Kidney (tissue), 14 donors: ENCODE data around the gene EID3. TPM values are rescaled to one million over a fixed set of nuclear protein-coding genes. Genes with fewer than 3 reads are reported as not detected.

Experiments used
- DNase-seq, 5 donors: peaks; one replicate each; pipeline ENCODE4 v3.0.0-alpha.2; 2013 to 2020
- FAIRE-seq: peaks from 2 replicates; lab custom pipeline; 2012; peaks lifted over from hg19 to GRCh38; lab: Jason Lieb, UNC
- H3K27ac ChIP-seq, 2 donors: one replicate each; pipeline ENCODE4 v1.7.0; 2013; ENCODE audit warnings: low read depth in 2 of 2, low read length in 2 of 2, inconsistent platforms in 1 of 2
- H3K27me3 ChIP-seq: one replicate; pipeline ENCODE4 v1.7.1; 2013; ENCODE audit warnings: low read length, inconsistent platforms; ENCODE audit not compliant: control insufficient read depth, insufficient read depth
- H3K36me3 ChIP-seq, 3 donors: one replicate each; pipeline versions ENCODE4 v1.7.0 to v1.7.1; 2013; ENCODE audit warnings: low read length in 3 of 3, control low read depth in 1 of 3, inconsistent platforms in 1 of 3; ENCODE audit not compliant: insufficient read depth in 3 of 3, control insufficient read depth in 2 of 3
- H3K4me1 ChIP-seq, 3 donors: one replicate each; pipeline versions ENCODE4 v1.7.0 to v1.7.1; 2013; ENCODE audit warnings: low read length in 3 of 3, inconsistent platforms in 1 of 3, low read depth in 1 of 3; ENCODE audit not compliant: control insufficient read depth in 2 of 3, insufficient read depth in 2 of 3
- H3K4me3 ChIP-seq, 3 donors: one replicate each; pipeline versions ENCODE4 v1.7.0 to v1.8.1; 2013; ENCODE audit warnings: low read length in 3 of 3, control low read depth in 1 of 3, inconsistent platforms in 1 of 3
- H3K9ac ChIP-seq, 3 donors: one replicate each; pipeline versions ENCODE4 v1.7.0 to v1.7.1; 2013; ENCODE audit warnings: low read length in 3 of 3, control low read depth in 1 of 3, inconsistent platforms in 1 of 3
- H3K9me3 ChIP-seq, 3 donors: one replicate each; pipeline versions ENCODE4 v1.7.0 to v1.7.1; 2013; ENCODE audit warnings: low read length in 3 of 3, control low read depth in 1 of 3, inconsistent platforms in 1 of 3; ENCODE audit not compliant: control insufficient read depth in 2 of 3, insufficient read depth in 1 of 3
- CTCF ChIP-seq: IDR thresholded peaks from 3 replicates; pipeline ENCODE4 v1.5.1; 2012; ENCODE audit warnings: mild to moderate bottlenecking, moderate library complexity, borderline replicate concordance; ENCODE audit not compliant: insufficient read depth; ENCODE audit errors: extremely low read depth
- intact Hi-C: fragments of 100-400 bp; cut with DNase I; formaldehyde crosslinking; loops from one replicate; pipeline ENCODE4 v1.11.1; 2022
- polyA plus RNA-seq: library from polyadenylated mRNA; stranded (reverse); fragments of 350-450 nt; fragmentation: Illumina TruSeq; extraction: RNeasy Lipid Tissue Mini Kit (QIAGEN cat#74804); gene quantifications from one replicate; pipeline ENCODE4 v1.2.3, GENCODE V29; 2014; ENCODE audit warnings: low read depth, low replicate concordance; ENCODE audit not compliant: insufficient read depth
- total RNA-seq: library from RNA; stranded (reverse); fragmentation: NEBNext Ultra II Directional; extraction: Animal tissue kit (Norgen Biotek cat#: 25700); gene quantifications from one replicate; pipeline ENCODE4 v1.2.1, GENCODE V29; 2021
- donor health status: control.
- donor health status: control.
- donor health status: control.
- donor health status: control.
- donor health status: control.
- donor health status: DM: yes; HTN: yes; CAD: no.
- donor health status: Normal renal cell carcinoma (clear cell type).

Gene EID3
- total and polyA plus RNA-seq, 2 donors from 2014 or later: 0.90 to 5.0 TPM

GRCh38 chr12:104306376-104306775, 2.8 kb downstream of the EID3 start:
- intact Hi-C loops: no loop called here
- no peak overlapping the region for H3K9ac ChIP-seq
- DNase-seq (no peak), FAIRE-seq (no peak)
- peaks cover 2 to 4% (median 2%) of the 10 kb centered on the region in 3 donors for H3K36me3 ChIP-seq
- H3K4me1 ChIP-seq: peaks cover 0 to 9% (median 7%) of the 10 kb centered on the region in 3 donors
- H3K9me3 ChIP-seq: no peaks in the 10 kb centered on the region
- no peak for TF ChIP-seq CTCF
- H3K27ac ChIP-seq: no peak overlapping the region
- H3K27me3 ChIP-seq: no peaks in the 10 kb centered on the region
- H3K4me3 ChIP-seq: no peak overlapping the region

DNA sequence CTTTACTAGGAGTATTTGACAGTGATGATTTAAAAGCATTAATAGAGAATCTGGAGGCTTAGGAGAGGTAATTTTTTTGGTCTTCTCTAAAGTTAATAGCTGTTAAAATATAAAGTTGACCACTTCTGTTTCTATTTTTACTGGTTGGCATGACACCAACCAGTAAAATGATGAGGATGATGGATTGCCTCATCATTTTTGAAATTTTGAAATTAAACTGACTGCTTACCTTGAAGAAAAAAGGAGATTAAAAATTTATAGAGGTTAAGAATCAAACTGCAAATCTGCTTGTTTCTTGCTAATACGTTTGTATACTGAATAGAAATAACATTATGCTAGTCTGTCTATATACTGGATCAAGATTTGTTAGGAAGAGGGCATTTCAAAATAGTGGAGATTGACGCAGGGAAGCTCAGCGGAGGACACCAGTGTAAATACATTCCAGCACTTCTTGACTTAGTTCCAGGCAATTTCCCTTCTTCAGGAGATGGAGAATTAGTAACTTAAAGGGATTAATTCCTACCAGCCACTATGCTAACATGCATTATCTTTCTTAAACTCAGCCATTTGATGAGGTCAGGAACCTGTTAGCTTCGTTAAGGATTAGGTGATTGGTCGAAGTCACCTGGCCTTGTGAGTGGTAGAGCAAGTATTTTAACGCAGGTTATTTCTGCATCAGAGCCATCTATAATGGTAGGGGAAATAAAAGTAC, 3.6 kb downstream of the EID3 start:
- FAIRE-seq (no peak), DNase-seq (peak in 1 of 5 donors; percentile 8)
- intact Hi-C loops: no loop called here
- no peak for TF ChIP-seq CTCF
- H3K9me3 ChIP-seq: no peaks in the 10 kb centered on the region
- H3K9ac ChIP-seq: no peak overlapping the region
- peaks cover 0 to 9% (median 7%) of the 10 kb centered on the region in 3 donors for H3K4me1 ChIP-seq
- H3K4me3 ChIP-seq: no peak overlapping the region
- no peak overlapping the region for H3K27ac ChIP-seq
- peaks cover 2 to 5% (median 2%) of the 10 kb centered on the region in 3 donors for H3K36me3 ChIP-seq
- H3K27me3 ChIP-seq: no peaks in the 10 kb centered on the region

- no peak overlapping the region for H3K9ac ChIP-seq
- H3K9me3 ChIP-seq: no peaks in the 10 kb centered on the region
- H3K27me3 ChIP-seq: no peaks in the 10 kb centered on the region
- TF ChIP-seq CTCF: no peak
- no peak for FAIRE-seq
- no peak for DNase-seq
- peaks cover 2 to 10% (median 2%) of the 10 kb centered on the region in 3 donors for H3K36me3 ChIP-seq
- H3K4me3 ChIP-seq: no peak overlapping the region
- intact Hi-C loops: no loop called here
- peaks cover 0 to 9% (median 7%) of the 10 kb centered on the region in 3 donors for H3K4me1 ChIP-seq
- no peak overlapping the region for H3K27ac ChIP-seq
Measured at GRCh38 chr12:104307655-104308000, 4.1 kb downstream of the EID3 start.
